HL-60 (cell line): ENCODE measurements around the gene ZMAT5.

ENCODE experiments used
- CTCF ChIP-seq: IDR thresholded peaks from one replicate; pipeline ENCODE4 v1.5.1; 2011; ENCODE audit warnings: low read length, control low read depth, inconsistent platforms; ENCODE audit not compliant: insufficient read depth
- POLR2AphosphoS5 ChIP-seq: IDR thresholded peaks from 2 replicates; pipeline ENCODE4 v1.6.1; 2012; ENCODE audit warnings: low read depth

GRCh38 chr22:29705651-29706050, 61.2 kb downstream of the ZMAT5 start:
- TF ChIP-seq POLR2AphosphoS5 (no peak), CTCF (no peak)
